SK-N-MC (cell line): ENCODE measurements around the gene GALR2.
A peak's percentile ranks its signal among the peaks of the same experiment; 100 is the strongest.

ENCODE experiments used
- DNase-seq: peaks from one replicate; pipeline ENCODE4 v3.0.0-alpha.2; 2011; ENCODE audit warnings: low read depth, low spot score
- H3K27ac ChIP-seq: fragments of 200-600 bp; sonication (generic); 2 replicates; pipeline ENCODE4 v1.5.1; 2016; ENCODE audit warnings: mixed run types
- H3K36me3 ChIP-seq: fragments of 200-600 bp; sonication (generic); 2 replicates; pipeline ENCODE4 v1.6.1; 2017; ENCODE audit warnings: antibody characterized with exemption, low read length, mixed read lengths; ENCODE audit not compliant: insufficient read depth
- H3K4me3 ChIP-seq: fragments of 200-600 bp; sonication (generic); 2 replicates; pipeline ENCODE4 v1.5.1; 2016
- H3K9ac ChIP-seq: fragments of 200-600 bp; sonication (generic); 2 replicates; pipeline ENCODE4 v1.8.0; 2017; ENCODE audit warnings: mixed run types, mixed read lengths; ENCODE audit not compliant: insufficient read length
- H3K9me3 ChIP-seq: fragments of 200-600 bp; sonication (generic); 2 replicates; pipeline ENCODE4 v1.6.1; 2017; ENCODE audit warnings: low read depth, mild to moderate bottlenecking, antibody characterized with exemption, low read length, moderate library complexity, mixed read lengths
- EZH2 ChIP-seq: fragments of 200-600 bp; sonication (generic); IDR thresholded peaks from one replicate; pipeline ENCODE4 v1.6.1; 2017; ENCODE audit warnings: antibody characterized with exemption
- FOXP2 ChIP-seq: optimal IDR thresholded peaks from 2 replicates; pipeline ENCODE3; 2011; ENCODE audit warnings: mild to moderate bottlenecking, moderate library complexity; ENCODE audit not compliant: insufficient read depth; ENCODE audit errors: extremely low read length, control extremely low read depth
- POLR2AphosphoS5 ChIP-seq: IDR thresholded peaks from 2 replicates; pipeline ENCODE4 v1.6.1; 2012; ENCODE audit warnings: mild to moderate bottlenecking, low read depth, low read length, borderline replicate concordance

GALR2 gene

DNA sequence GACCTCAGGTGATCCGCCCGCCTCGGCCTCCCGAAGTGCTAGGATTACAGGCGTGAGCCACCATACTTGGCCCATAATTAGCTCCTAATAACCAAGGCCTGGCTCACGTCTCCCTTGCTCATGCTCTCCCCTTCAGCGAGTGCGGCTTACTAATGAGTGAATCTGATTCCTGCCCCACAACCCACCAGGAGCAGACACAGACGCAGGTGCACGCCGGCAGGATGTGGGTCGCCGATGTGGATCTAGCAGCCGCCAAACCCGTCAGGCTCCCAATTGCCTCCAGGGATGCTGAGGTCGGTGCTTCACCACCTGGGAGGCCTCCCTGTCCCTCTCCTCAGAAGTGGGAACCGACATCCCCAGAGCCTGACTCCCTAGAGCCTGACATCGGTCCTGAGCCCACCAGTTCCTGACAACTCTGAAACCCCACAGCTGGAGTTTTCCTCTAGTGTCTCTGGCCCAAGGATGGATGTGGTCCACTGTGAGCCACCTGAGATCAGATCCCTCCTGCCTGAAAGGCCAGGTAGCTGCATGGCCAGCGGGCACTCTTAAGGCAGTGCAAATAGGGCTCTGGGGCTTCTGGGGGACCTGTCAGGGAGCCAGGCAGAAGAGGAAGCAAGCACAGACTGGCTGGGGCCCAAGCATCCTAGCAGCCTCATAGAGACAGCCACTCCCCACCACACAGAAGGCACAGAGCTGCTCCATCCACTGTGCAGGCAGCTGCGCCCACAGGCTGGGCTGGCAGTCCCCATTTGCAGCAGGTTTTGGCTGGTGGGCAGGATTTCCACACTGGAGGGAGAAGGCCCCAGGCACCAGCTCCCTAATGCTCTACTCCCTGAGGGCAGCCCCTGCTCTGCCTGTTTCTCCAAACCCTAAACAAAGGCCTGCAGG is 18.2 kb downstream of the GALR2 start:
- DNase-seq: no peak
- Histone ChIP-seq H3K9ac (no peak overlapping the region), H3K36me3 (peaks cover 44% of the 10 kb centered on the region), H3K4me3 (no peak overlapping the region), H3K27ac (no peak overlapping the region), H3K9me3 (no peaks in the 10 kb centered on the region)
- TF ChIP-seq POLR2AphosphoS5 (no peak), EZH2 (no peak), FOXP2 (no peak)

DNA sequence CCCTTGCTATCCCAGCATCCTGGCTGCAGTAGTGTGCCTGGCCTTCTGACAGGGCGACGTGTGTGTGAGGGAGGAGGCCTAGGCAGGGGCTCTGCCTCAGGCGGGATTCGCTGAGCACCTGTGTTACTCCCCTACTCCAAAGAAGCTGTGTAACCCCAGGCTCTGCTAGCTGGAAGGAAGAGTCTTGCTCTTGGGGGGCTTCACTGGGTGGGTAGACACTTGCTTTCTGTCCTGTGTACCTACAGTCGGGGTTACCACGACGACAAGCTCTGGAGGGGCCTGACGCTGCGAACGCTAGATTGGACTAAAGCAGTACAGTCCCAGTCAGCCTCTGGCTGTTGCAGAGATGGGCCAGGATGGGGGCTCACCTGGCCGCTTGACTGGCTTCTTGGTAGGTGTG is 19.5 kb downstream of the GALR2 start:
- H3K27ac ChIP-seq: no peak overlapping the region
- TF ChIP-seq POLR2AphosphoS5: no peak
- no peak for TF ChIP-seq FOXP2
- no peak for TF ChIP-seq EZH2
- no peak for DNase-seq
- no peak overlapping the region for H3K4me3 ChIP-seq
- H3K36me3 ChIP-seq: peaks cover 40% of the 10 kb centered on the region
- H3K9ac ChIP-seq: no peak overlapping the region
- no peaks in the 10 kb centered on the region for H3K9me3 ChIP-seq

DNA sequence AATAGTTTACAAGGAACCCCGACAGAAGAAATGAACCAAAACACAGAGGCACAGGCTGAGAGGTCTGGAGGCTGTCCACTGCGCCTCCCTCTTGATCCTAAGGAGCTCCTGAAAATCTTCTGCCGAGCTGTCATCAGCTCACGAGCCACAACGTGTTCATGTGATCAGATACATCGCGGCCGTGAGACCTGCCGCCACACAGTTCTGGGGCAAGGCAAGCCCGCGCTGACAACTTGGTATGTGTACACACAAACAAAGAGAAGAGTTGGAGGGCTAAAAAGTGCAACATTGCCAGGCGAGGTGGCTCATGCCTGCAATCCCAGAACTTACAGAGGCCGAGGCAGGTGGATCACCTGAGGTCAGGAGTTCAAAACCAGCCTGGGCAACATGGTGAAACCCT is 21.4 kb downstream of the GALR2 start:
- H3K4me3 ChIP-seq: no peak overlapping the region
- no peak for DNase-seq
- peaks cover 47% of the 10 kb centered on the region for H3K36me3 ChIP-seq
- no peak overlapping the region for H3K27ac ChIP-seq
- no peak overlapping the region for H3K9ac ChIP-seq
- no peak for TF ChIP-seq POLR2AphosphoS5
- no peak for TF ChIP-seq EZH2
- TF ChIP-seq FOXP2: no peak
- no peaks in the 10 kb centered on the region for H3K9me3 ChIP-seq

- no peaks in the 10 kb centered on the region for H3K9me3 ChIP-seq
- no peak overlapping the region for H3K9ac ChIP-seq
- no peak overlapping the region for H3K4me3 ChIP-seq
- TF ChIP-seq FOXP2 (no peak), EZH2 (no peak), POLR2AphosphoS5 (no peak)
- no peak for DNase-seq
- H3K27ac ChIP-seq: no peak overlapping the region
- H3K36me3 ChIP-seq: peaks cover 58% of the 10 kb centered on the region
Observed at GRCh38 chr17:76097716-76098295, 23.2 kb downstream of the GALR2 start.

DNA sequence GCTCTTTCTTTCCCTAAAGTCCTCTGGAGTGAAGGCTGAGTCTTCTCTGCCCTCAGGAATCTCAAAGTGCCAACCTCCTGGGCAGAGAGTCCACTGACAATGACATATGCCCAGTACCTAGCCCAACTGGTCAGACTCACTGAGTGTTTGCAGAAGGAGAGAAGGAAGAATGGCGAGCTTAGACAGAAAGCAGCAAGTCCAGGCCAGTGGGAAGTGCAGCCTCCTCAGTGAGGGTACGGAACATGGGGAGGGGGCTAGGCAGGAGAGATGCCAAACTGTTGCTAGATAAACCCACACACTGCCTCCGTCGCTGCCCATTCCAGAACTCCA is 28.3 kb downstream of the GALR2 start:
- TF ChIP-seq FOXP2 (no peak), POLR2AphosphoS5 (no peak), EZH2 (no peak)
- Histone ChIP-seq H3K9me3 (no peaks in the 10 kb centered on the region), H3K4me3 (peak overlapping the region; percentile 95), H3K36me3 (peaks cover 24% of the 10 kb centered on the region), H3K9ac (peak overlapping the region; percentile 76), H3K27ac (no peak overlapping the region)
- DNase-seq: no peak

GRCh38 chr17:76103274-76104139 is 28.9 kb downstream of the GALR2 start, which contains the start of gene EXOC7:
Gene EXOC7, minus strand, starts transcription at chr17:76103787. Its CDS starts 95 bp downstream, at chr17:76103692.
- DNase-seq: no peak
- Histone ChIP-seq H3K9me3 (no peaks in the 10 kb centered on the region), H3K4me3 (peak within 1 kb of the TSS; percentile 95), H3K9ac (peak within 1 kb of the TSS; percentile 76), H3K27ac (peak within 1 kb of the TSS; percentile 69), H3K36me3 (peaks cover 23% of the 10 kb centered on the region)
- TF ChIP-seq FOXP2: no peak
- no peak for TF ChIP-seq EZH2
- peak; percentile 89 for TF ChIP-seq POLR2AphosphoS5

- TF ChIP-seq FOXP2 (no peak), POLR2AphosphoS5 (no peak)
- Histone ChIP-seq H3K27ac (peak overlapping the region; percentile 69), H3K4me3 (peak overlapping the region; percentile 95), H3K36me3 (peaks cover 21% of the 10 kb centered on the region), H3K9ac (peak overlapping the region; percentile 76), H3K9me3 (no peaks in the 10 kb centered on the region)
- DNase-seq: no peak
Observed at GRCh38 chr17:76104140-76104895, 29.7 kb downstream of the GALR2 start.
